GM19023 (cell line): ENCODE results near the gene PRDM16.

Experiments used
- ATAC-seq: cut with Tn5 transposase; IDR thresholded peaks from one replicate; pipeline ENCODE4 v1.9.1; 2021; ENCODE audit warnings: mild to moderate bottlenecking, moderate library complexity; ENCODE audit not compliant: unreplicated experiment

The PRDM16 gene

GRCh38 chr1:3289502-3289901 is 220.5 kb downstream of the PRDM16 start:
- ATAC-seq, result no peak

- no peak for ATAC-seq
These were observed 221.4 kb downstream of the PRDM16 start for GRCh38 chr1:3290438-3290837.

GRCh38 chr1:3290915-3291314 is 221.9 kb downstream of the PRDM16 start:
- ATAC-seq, result no peak

GRCh38 chr1:3292051-3292722 is 223.2 kb downstream of the PRDM16 start:
- ATAC-seq, result no peak

GRCh38 chr1:3292868-3293562 is 224.0 kb downstream of the PRDM16 start:
- ATAC-seq, result no peak

GRCh38 chr1:3293563-3294080 is 224.6 kb downstream of the PRDM16 start:
- ATAC-seq, result no peak

- ATAC-seq, result no peak
These were observed 225.4 kb downstream of the PRDM16 start for GRCh38 chr1:3294450-3294849.

GRCh38 chr1:3295846-3296245 is 226.8 kb downstream of the PRDM16 start:
- no peak for ATAC-seq

- ATAC-seq, result no peak
These were observed 227.3 kb downstream of the PRDM16 start for GRCh38 chr1:3296326-3296725.

GRCh38 chr1:3296826-3297225 is 227.8 kb downstream of the PRDM16 start:
- no peak for ATAC-seq

GRCh38 chr1:3297756-3298155 is 228.8 kb downstream of the PRDM16 start:
- no peak for ATAC-seq

- no peak for ATAC-seq
These were observed 229.2 kb downstream of the PRDM16 start for GRCh38 chr1:3298197-3298596.

- no peak for ATAC-seq
These were observed 235.2 kb downstream of the PRDM16 start for GRCh38 chr1:3304246-3304645.

GRCh38 chr1:3304692-3305091 is 235.7 kb downstream of the PRDM16 start:
- ATAC-seq, result no peak

GRCh38 chr1:3305156-3305555 is 236.2 kb downstream of the PRDM16 start:
- no peak for ATAC-seq

- ATAC-seq, result no peak
These were observed 237.7 kb downstream of the PRDM16 start for GRCh38 chr1:3306583-3307291.

- ATAC-seq, result no peak
These were observed 238.4 kb downstream of the PRDM16 start for GRCh38 chr1:3307359-3307758.

GRCh38 chr1:3308053-3308452 is 239.1 kb downstream of the PRDM16 start:
- ATAC-seq, result no peak

- no peak for ATAC-seq
These were observed 241.9 kb downstream of the PRDM16 start for GRCh38 chr1:3310718-3311400.

GRCh38 chr1:3311711-3312110 is 242.7 kb downstream of the PRDM16 start:
- no peak for ATAC-seq

- ATAC-seq, result no peak
These were observed 243.4 kb downstream of the PRDM16 start for GRCh38 chr1:3312310-3312897.
